Muscle layer of duodenum (tissue), 2 donors: ENCODE results near the gene TSFM.

ENCODE experiments used
- H3K27ac ChIP-seq: one replicate; pipeline ENCODE4 v1.7.0; 2013; ENCODE audit warnings: mild to moderate bottlenecking, low read length
- H3K27me3 ChIP-seq: one replicate; pipeline ENCODE4 v1.7.0; 2013; ENCODE audit warnings: low read depth, mild to moderate bottlenecking, control low read depth, low read length
- H3K36me3 ChIP-seq, 2 donors: one replicate each; pipeline ENCODE4 v1.7.0; 2013; ENCODE audit warnings: low read length in 2 of 2, control low read depth in 1 of 2, mild to moderate bottlenecking in 1 of 2; ENCODE audit not compliant: insufficient read depth in 2 of 2, control insufficient read depth in 1 of 2
- H3K4me1 ChIP-seq, 2 donors: one replicate each; pipeline ENCODE4 v1.7.0; 2013; ENCODE audit warnings: low read length in 2 of 2, mild to moderate bottlenecking in 2 of 2, control low read depth in 1 of 2, moderate library complexity in 1 of 2; ENCODE audit not compliant: insufficient read depth in 2 of 2, control insufficient read depth in 1 of 2
- H3K4me3 ChIP-seq, 2 donors: one replicate each; pipeline ENCODE4 v1.7.0; 2013; ENCODE audit warnings: low read length in 2 of 2, low read depth in 1 of 2, mild to moderate bottlenecking in 1 of 2
- H3K9me3 ChIP-seq, 2 donors: one replicate each; pipeline ENCODE4 v1.7.0; 2013; ENCODE audit warnings: low read length in 2 of 2, control low read depth in 1 of 2, mild to moderate bottlenecking in 1 of 2; ENCODE audit not compliant: control insufficient read depth in 1 of 2
- donor health status: healthy.

TSFM gene

GRCh38 chr12:57795354-57795753 lies 12.8 kb downstream of the TSFM start:
- Histone ChIP-seq H3K27me3 (no peaks in the 10 kb centered on the region), H3K9me3 (no peaks in the 10 kb centered on the region), H3K27ac (no peak overlapping the region), H3K4me1 (no peaks in the 10 kb centered on the region), H3K4me3 (no peak overlapping the region), H3K36me3 (peaks cover 48 to 74% of the 10 kb centered on the region in 2 donors)

- no peak overlapping the region for H3K27ac ChIP-seq
Measured at GRCh38 chr12:57796996-57797395, 14.4 kb downstream of the TSFM start.

GRCh38 chr12:57797933-57798332 lies 15.3 kb downstream of the TSFM start:
- Histone ChIP-seq H3K9me3 (no peaks in the 10 kb centered on the region), H3K27ac (no peak overlapping the region), H3K4me3 (no peak overlapping the region), H3K27me3 (no peaks in the 10 kb centered on the region), H3K36me3 (peaks cover 49 to 86% of the 10 kb centered on the region in 2 donors), H3K4me1 (no peaks in the 10 kb centered on the region)

More at GRCh38 chr12:57796996-57797395, 14.4 kb downstream of the TSFM start:
- Histone ChIP-seq H3K36me3 (peaks cover 48 to 86% of the 10 kb centered on the region in 2 donors), H3K9me3 (no peaks in the 10 kb centered on the region), H3K4me3 (no peak overlapping the region), H3K27me3 (no peaks in the 10 kb centered on the region), H3K4me1 (no peaks in the 10 kb centered on the region)

- no peak overlapping the region for H3K4me3 ChIP-seq
- no peaks in the 10 kb centered on the region for H3K27me3 ChIP-seq
- no peak overlapping the region for H3K27ac ChIP-seq
- H3K4me1 ChIP-seq = peaks cover 0 to 3% of the 10 kb centered on the region in 2 donors
- H3K9me3 ChIP-seq = no peaks in the 10 kb centered on the region
- H3K36me3 ChIP-seq = peaks cover 45 to 65% of the 10 kb centered on the region in 2 donors
Measured at GRCh38 chr12:57800965-57801364, 18.4 kb downstream of the TSFM start.

- Histone ChIP-seq H3K4me3 (no peak overlapping the region), H3K9me3 (no peaks in the 10 kb centered on the region), H3K4me1 (peaks cover 0 to 3% of the 10 kb centered on the region in 2 donors), H3K27ac (no peak overlapping the region), H3K36me3 (peaks cover 31 to 64% of the 10 kb centered on the region in 2 donors), H3K27me3 (no peaks in the 10 kb centered on the region)
Measured at GRCh38 chr12:57802607-57803006, 20.0 kb downstream of the TSFM start.

- Histone ChIP-seq H3K27ac (no peak overlapping the region), H3K36me3 (peaks cover 37 to 67% of the 10 kb centered on the region in 2 donors), H3K9me3 (no peaks in the 10 kb centered on the region), H3K4me1 (peaks cover 0 to 3% of the 10 kb centered on the region in 2 donors), H3K27me3 (no peaks in the 10 kb centered on the region), H3K4me3 (no peak overlapping the region)
Measured at GRCh38 chr12:57803319-57803893, 20.8 kb downstream of the TSFM start.

- Histone ChIP-seq H3K36me3 (peaks cover 43 to 66% of the 10 kb centered on the region in 2 donors), H3K27me3 (no peaks in the 10 kb centered on the region), H3K4me1 (peaks cover 0 to 3% of the 10 kb centered on the region in 2 donors), H3K4me3 (no peak overlapping the region), H3K27ac (no peak overlapping the region), H3K9me3 (no peaks in the 10 kb centered on the region)
Measured at GRCh38 chr12:57806677-57807076, 24.1 kb downstream of the TSFM start.

- no peak overlapping the region for H3K4me3 ChIP-seq
- peaks cover 42 to 60% of the 10 kb centered on the region in 2 donors for H3K36me3 ChIP-seq
- no peak overlapping the region for H3K27ac ChIP-seq
- no peaks in the 10 kb centered on the region for H3K27me3 ChIP-seq
- no peaks in the 10 kb centered on the region for H3K9me3 ChIP-seq
- peaks cover 0 to 3% of the 10 kb centered on the region in 2 donors for H3K4me1 ChIP-seq
Measured at GRCh38 chr12:57807285-57807684, 24.7 kb downstream of the TSFM start.

GRCh38 chr12:57808351-57808750 lies 25.8 kb downstream of the TSFM start:
- H3K27me3 ChIP-seq = no peaks in the 10 kb centered on the region
- H3K9me3 ChIP-seq = no peaks in the 10 kb centered on the region
- peaks cover 33 to 57% of the 10 kb centered on the region in 2 donors for H3K36me3 ChIP-seq
- no peak overlapping the region for H3K4me3 ChIP-seq
- H3K27ac ChIP-seq = no peak overlapping the region
- H3K4me1 ChIP-seq = peaks cover 0 to 3% of the 10 kb centered on the region in 2 donors

GRCh38 chr12:57809425-57809824 lies 26.8 kb downstream of the TSFM start:
- peaks cover 0 to 2% of the 10 kb centered on the region in 2 donors for H3K4me1 ChIP-seq
- no peaks in the 10 kb centered on the region for H3K27me3 ChIP-seq
- no peaks in the 10 kb centered on the region for H3K9me3 ChIP-seq
- H3K36me3 ChIP-seq = peaks cover 28 to 57% of the 10 kb centered on the region in 2 donors
- no peak overlapping the region for H3K27ac ChIP-seq
- no peak overlapping the region for H3K4me3 ChIP-seq

- no peak overlapping the region for H3K27ac ChIP-seq
- H3K4me1 ChIP-seq = peaks cover 0 to 9% of the 10 kb centered on the region in 2 donors
- no peaks in the 10 kb centered on the region for H3K9me3 ChIP-seq
- no peaks in the 10 kb centered on the region for H3K27me3 ChIP-seq
- peaks cover 28 to 57% of the 10 kb centered on the region in 2 donors for H3K36me3 ChIP-seq
- H3K4me3 ChIP-seq = no peak overlapping the region
Measured at GRCh38 chr12:57810450-57810849, 27.9 kb downstream of the TSFM start.
